Smooth muscle cell of the pulmonary artery (primary cell): ENCODE results near the gene C1QL1. TPM values are rescaled to one million over a fixed set of nuclear protein-coding genes. Genes with fewer than 3 reads are reported as not detected.

ENCODE experiments used
- total RNA-seq: library from RNA; depleted of rRNA; stranded (reverse); fragments of >200 nt; gene quantifications from 2 replicates; pipeline ENCODE4 v1.2.3, GENCODE V29; 2014

C1QL1 gene
- total RNA-seq: 0.33 and 0.46 TPM in 2 replicates

DNA sequence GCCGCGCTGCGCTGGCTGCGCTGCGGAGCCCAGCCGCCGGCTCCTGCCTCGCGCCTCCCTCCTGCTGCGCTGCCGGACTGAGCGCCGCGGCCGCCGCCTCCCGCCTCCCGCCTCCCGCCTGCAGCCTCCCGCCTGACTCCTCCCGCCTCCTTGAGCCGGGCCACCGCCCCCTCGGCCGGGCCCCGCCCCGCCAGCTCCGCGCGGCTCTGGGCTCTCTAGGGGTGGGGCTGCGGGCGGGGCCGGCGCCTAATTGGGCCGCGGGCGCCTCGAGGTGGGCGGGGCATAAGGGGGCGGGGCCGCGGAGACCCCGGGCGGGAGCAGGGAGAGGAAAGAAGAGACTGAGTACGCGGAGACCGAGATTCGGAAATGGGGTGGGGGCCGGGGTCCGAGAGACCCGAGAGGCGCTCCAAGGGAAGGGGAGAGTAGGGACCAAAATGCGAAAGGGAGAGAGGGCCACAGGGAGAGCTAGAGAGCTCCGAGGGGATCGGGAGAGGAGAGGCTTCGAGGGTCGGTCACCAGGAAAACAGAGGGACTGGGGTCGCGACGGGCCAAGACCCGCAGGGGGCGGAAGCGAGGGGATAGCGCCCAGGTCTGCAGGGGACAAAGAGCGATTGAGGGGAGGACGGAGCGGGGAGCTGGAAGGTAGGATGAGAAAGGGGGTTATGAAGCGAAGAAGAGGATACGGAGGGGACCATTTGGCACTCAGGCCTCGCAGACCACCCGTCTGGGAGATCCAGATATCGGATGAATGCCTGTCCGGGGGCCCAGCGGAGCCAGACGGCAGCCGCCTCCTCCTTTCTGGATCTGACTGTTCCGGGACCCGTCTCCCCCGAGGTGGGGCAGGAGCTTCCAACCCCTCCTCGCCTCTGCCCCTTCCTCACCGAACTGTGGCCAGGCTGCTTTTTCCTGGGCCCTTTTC lies at the start of gene C1QL1:
TSS of gene C1QL1 (minus strand) at position 79 of the 919 bp plus-strand sequence. CDS start 255 bp downstream, outside the sequence.

DNA sequence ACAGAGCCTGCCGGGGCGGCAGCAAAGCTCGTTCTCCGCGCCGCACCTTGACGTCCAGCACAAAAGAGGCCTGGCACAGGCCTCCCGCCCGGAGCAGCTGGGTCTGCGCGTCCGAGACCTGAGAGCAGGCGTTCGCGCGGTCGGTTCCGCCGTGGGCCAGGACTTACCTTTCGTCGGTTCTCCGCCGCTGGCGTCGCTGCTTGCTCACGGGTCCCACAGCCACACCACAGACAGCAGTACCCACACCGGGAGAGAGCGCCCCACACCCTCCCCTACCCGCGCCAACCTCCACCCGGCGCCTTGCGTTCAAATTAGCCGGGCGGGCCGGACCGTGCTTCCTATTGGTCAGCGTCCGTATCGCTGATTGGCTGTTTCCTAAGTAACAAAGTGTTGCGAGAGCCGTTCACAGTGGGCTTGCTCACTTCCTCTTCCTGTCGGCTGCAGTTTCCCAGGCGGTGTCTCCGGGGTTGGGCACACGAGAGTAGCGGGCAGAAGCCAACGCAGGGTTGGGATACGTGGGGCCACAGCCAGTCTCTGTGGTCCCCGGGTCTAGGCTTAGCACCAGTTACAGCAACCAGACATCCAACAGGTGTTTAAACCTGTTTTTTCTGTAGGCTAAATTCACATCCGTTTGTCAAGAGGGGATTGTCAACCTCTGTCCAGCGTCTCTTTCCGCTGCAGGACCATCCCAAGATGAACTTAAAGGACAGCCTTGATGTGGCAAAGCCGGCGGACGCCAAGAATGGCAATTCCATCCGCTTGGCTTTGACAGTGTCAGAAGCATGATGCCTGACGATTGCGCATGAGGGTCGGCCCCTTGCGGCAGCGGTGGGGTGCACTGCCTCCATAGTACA lies 20.4 kb downstream of the C1QL1 start, which contains the start of gene KIF18B:
TSS of gene KIF18B (minus strand) at position 313 of the 854 bp plus-strand sequence. CDS start 11,429 bp downstream, outside the sequence.

DNA sequence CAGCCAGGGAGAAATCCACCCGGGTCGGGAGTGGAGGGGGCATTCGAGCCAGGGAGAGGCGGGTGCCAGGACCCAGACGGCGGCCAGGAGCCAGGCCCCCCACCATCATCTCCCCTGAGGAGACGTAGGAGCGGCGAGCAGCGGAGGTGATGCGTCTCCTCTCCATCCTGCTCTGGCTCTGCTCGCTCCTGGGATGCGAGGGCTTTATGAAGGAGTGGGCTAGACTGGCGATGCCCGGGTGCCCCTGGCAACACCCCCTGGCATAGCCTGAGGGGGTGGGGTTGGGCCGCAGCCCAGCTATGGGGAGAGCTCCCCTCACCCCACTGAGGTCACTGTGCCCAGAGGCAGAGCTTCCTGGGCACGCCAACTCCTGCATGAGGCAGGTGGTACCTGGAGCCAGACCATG lies 52.8 kb downstream of the C1QL1 start, which contains the start of gene GFAP:
TSS of gene GFAP (minus strand) at position 180 of the 406 bp plus-strand sequence. CDS start at position 166, 14 bp downstream.

Other genes starting within 250 kb of the C1QL1 start
- 0.26 and 0.79 TPM in 2 replicates for gene ADAM11, start 209.3 kb downstream of the C1QL1 start, total RNA-seq
- gene GJC1, start 138.0 kb downstream of the C1QL1 start, total RNA-seq: 27.7 and 40.1 TPM in 2 replicates
- not detected in 2 replicates for gene HIGD1B, start 120.4 kb downstream of the C1QL1 start, total RNA-seq
- gene EFTUD2, start 68.9 kb downstream of the C1QL1 start, total RNA-seq: 96.8 and 104 TPM in 2 replicates
- gene GFAP, start 52.8 kb downstream of the C1QL1 start, total RNA-seq: 0.59 and 0.92 TPM in 2 replicates
- 1.1 and 1.9 TPM in 2 replicates for gene KIF18B, start 20.5 kb downstream of the C1QL1 start, total RNA-seq
- 41.4 and 42.2 TPM in 2 replicates for gene DCAKD, start 83.3 kb upstream of the C1QL1 start, total RNA-seq
- 68.2 and 69.5 TPM in 2 replicates for gene NMT1, start 93.0 kb upstream of the C1QL1 start, total RNA-seq
- gene PLCD3, start 164.2 kb upstream of the C1QL1 start, total RNA-seq: 39.2 and 85.5 TPM in 2 replicates
- gene ACBD4, start 167.4 kb upstream of the C1QL1 start, total RNA-seq: 5.3 and 10.1 TPM in 2 replicates
- gene HEXIM1, start 180.2 kb upstream of the C1QL1 start, total RNA-seq: 11.3 and 12.1 TPM in 2 replicates
- gene HEXIM2, start 193.6 kb upstream of the C1QL1 start, total RNA-seq: 4.8 and 6.3 TPM in 2 replicates